ENCODE results near the gene LLGL2.

Gene LLGL2

DNA sequence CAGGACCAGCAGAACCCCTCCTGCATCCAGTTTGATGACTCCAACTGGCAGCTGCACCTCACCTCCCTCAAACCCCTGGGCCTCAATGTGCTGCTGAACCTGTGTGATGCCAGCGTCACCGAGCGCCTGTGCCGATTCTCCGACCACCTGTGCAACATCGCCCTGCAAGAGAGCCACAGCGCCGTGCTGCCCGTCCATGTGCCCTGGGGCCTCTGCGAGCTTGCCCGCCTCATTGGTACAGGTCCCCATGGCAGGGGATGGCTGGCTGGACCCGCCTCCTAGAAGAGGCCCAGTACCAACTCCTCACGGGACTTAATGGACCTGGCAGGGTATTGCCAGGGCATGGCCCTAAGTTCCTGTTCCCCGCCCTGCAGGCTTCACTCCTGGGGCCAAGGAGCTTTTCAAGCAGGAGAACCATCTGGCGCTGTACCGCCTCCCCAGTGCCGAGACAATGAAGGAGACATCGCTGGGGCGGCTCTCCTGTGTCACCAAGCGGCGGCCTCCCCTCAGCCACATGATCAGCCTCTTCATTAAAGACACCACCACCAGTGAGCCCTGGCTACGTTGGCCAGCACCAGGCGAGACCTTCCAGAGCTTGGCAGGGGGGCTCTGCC is 32.8 kb upstream of the LLGL2 start:
- no peak overlapping the region for H3K4me3 ChIP-seq (ENCODE audit: low read length)
- no peak for DNase-seq (ENCODE audit: low read depth)
- TF ChIP-seq, protein P1, sequence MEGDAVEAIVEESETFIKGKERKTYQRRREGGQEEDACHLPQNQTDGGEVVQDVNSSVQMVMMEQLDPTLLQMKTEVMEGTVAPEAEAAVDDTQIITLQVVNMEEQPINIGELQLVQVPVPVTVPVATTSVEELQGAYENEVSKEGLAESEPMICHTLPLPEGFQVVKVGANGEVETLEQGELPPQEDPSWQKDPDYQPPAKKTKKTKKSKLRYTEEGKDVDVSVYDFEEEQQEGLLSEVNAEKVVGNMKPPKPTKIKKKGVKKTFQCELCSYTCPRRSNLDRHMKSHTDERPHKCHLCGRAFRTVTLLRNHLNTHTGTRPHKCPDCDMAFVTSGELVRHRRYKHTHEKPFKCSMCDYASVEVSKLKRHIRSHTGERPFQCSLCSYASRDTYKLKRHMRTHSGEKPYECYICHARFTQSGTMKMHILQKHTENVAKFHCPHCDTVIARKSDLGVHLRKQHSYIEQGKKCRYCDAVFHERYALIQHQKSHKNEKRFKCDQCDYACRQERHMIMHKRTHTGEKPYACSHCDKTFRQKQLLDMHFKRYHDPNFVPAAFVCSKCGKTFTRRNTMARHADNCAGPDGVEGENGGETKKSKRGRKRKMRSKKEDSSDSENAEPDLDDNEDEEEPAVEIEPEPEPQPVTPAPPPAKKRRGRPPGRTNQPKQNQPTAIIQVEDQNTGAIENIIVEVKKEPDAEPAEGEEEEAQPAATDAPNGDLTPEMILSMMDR (IDR thresholded peaks at IDR 0.05; ENCODE audit: insufficient read depth, low read depth, low read length, missing control alignments): no peak

DNA sequence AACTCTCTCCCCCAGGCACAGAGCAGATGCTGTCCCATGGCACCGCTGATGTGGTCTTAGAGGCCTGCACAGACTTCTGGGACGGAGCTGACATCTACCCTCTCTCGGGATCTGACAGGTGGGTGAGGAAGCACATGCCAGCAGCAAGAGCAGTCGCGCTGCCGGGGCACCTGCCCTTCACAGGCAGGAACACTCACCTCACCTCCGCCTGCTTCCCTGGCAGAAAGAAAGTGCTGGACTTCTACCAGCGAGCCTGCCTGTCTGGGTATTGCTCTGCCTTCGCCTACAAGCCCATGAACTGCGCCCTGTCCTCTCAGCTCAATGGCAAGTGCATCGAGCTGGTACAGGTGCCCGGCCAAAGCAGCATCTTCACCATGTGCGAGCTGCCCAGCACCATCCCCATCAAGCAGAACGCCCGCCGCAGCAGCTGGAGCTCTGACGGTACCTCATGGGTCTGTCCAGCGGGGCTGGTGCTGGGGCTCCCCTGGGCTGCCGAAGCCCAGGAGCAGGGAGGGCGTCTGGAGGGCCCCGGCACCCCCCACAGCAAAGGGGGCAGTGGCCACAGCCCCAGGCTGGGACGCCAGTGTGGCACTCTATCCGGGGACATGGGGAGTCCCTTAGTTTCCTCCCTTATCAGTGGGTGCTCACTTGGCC is 31.9 kb upstream of the LLGL2 start:
- TF ChIP-seq, protein P1 (IDR thresholded peaks at IDR 0.05; ENCODE audit: insufficient read depth, low read depth, low read length, missing control alignments): no peak
- DNase-seq (ENCODE audit: low read depth): no peak
- no peak overlapping the region for H3K4me3 ChIP-seq (ENCODE audit: low read length)

DNA sequence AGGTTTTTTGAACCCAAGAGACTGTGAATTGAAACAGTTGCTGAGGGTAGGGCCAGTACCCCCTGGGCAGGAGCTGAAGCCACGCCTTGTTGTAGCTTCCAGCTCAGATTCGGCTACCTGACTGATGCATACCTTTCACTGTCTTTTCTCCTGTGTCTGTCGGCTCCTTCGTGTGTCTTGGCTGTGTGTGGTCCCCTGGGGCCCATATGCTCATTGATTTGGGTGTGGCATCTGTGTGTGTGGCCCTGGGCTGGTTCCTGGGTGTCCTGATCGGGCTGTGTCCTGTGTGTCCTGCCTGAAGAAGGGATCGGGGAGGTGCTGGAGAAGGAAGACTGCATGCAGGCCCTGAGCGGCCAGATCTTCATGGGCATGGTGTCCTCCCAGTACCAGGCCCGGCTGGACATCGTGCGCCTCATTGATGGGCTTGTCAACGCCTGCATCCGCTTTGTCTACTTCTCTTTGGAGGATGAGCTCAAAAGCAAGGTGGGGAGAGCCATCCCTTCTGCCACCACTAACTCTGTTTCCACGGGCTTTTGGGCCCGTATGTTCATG is 31.1 kb upstream of the LLGL2 start:
- DNase-seq (ENCODE audit: low read depth): no peak
- TF ChIP-seq, protein P1 (IDR thresholded peaks at IDR 0.05; ENCODE audit: insufficient read depth, low read depth, low read length, missing control alignments): no peak

DNA sequence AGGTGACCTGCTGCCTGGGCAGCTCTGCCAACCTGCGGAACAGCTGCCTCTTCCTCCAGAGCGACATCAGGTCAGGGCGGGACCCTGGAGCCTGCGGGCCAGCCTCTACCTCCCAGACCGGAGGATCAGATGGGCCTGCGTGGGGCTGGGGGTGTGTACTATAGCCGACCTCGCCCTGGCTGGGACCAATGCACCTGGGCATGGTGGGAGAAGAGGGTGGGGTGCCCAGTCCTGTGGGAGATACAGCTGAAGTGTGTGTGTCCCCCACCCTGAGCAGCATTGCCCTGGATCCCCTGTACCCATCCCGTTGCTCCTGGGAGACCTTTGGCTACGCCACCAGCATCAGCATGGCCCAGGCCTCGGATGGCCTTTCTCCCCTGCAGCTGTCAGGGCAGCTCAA is 29.5 kb upstream of the LLGL2 start:
- DNase-seq (ENCODE audit: low read depth): no peak
- TF ChIP-seq, protein P1 (IDR thresholded peaks at IDR 0.05; ENCODE audit: insufficient read depth, low read depth, low read length, missing control alignments): no peak
- no peak overlapping the region for H3K4me3 ChIP-seq (ENCODE audit: low read length)

More for the DNA sequence above, 31.1 kb upstream of the LLGL2 start:
- H3K4me3 ChIP-seq (ENCODE audit: low read length): no peak overlapping the region

DNA sequence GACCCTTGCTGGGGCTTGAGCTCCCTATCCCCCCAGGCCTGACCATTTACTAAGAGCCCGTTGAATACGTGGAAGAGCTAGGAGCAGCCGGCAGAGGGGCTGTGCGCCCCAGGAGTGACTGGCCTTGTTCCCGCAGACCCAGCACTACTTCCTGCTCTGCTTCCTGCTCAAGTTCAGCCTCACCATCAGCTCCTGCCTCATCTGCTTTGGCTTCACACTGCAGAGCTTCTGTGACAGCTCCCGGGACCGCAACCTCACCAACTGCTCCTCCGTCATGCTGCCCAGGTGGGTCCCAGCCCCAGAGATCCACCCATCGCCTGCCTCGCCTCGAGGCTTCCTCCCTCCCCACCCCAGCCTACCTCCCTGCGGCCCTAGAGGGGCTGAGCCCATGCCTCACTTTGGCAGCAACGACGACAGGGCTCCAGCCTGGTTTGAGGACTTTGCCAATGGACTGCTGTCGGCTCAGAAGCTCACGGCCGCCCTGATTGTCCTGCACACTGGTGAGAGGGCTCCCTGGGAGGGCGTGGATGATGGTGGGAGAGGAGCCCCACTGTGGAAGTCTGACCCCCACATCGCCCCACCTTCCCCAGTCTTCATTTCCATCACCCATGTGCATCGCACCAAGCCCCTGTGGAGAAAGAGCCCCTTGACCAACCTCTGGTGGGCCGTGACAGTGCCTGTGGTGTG is 27.3 kb upstream of the LLGL2 start:
- H3K4me3 ChIP-seq (ENCODE audit: low read length): no peak overlapping the region
- TF ChIP-seq, protein P1 (IDR thresholded peaks at IDR 0.05; ENCODE audit: insufficient read depth, low read depth, low read length, missing control alignments): no peak
- no peak for DNase-seq (ENCODE audit: low read depth)

DNA sequence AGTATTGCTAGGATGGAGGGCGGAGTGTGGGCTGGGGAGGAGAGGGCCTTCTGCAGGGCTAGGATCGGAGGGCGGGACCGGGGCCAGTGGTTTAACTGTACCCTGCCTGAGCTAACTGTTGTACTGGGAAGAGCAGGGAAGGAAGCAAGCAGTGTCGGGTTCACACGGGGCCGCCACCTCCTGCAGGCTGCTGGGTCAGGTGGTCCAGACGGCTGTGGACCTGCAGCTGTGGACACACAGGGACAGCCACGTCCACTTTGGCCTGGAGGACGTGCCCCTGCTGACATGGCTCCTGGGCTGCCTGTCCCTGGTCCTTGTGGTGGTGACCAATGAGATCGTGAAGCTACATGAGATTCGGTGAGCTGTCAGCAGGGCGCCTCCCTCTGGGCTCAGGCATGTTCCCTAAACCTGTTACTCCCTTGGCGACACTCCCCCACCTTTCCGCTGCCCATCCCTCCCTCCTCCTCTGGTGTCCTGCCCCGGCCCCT is 26.7 kb upstream of the LLGL2 start:
- H3K4me3 ChIP-seq (ENCODE audit: low read length): no peak overlapping the region
- TF ChIP-seq, protein P1 (IDR thresholded peaks at IDR 0.05; ENCODE audit: insufficient read depth, low read depth, low read length, missing control alignments): no peak
- peak; percentile 26 for DNase-seq (ENCODE audit: low read depth)
